CD4-positive, alpha-beta T cell treated with Interleukin-6 at 100 ng/mL for 8 hours (primary cell): ENCODE measurements around the gene DNAAF5.
"Not testable (repeated sequence)": the region's sequence is repeated elsewhere in the genome, so short reads cannot be mapped to it uniquely, and the experiment has no call there.

Experiments
- DNase-seq: peaks from one replicate; pipeline ENCODE4 v3.0.0-alpha.2; 2020; ENCODE audit warnings: mixed read lengths, low spot score

Gene DNAAF5

DNA sequence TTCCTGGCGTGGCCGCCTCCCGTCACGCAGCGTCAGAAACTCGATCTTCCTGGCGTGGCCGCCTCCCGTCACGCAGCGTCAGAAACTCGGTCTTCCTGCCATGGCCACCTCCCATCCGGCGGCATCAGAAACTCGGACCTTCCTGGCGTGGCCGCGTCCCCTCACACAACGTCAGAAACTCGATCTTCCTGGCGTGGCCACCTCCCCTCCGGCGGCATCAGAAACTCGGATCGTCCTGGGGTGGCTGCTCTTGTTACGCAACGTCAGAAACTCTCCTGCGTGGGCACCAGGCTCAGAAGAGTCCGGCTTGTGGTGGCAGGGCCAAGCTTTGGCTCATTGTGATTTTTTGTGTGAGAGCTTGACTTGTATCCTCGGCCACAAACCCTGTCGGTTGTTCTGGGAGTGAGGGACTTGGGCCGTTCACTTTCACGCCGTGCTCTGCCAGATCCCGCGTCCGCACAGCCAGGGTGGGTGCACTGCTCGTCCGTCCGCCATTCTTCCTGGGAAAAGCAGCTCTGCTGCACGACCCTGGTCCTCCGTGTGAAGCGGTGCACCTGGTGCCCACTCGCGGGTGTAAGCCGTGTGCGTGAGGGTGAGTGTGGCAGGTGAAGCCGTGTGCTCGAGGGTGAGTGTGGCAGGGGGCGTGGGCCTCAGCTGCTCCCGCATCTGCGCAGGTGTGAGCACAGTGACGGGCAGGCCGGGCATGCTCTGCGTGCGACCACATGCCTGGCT is 56.4 kb downstream of the DNAAF5 start:
- DNase-seq, result no peak

- DNase-seq, result no peak
Observed at GRCh38 chr7:783556-784490, 57.3 kb downstream of the DNAAF5 start.

DNA sequence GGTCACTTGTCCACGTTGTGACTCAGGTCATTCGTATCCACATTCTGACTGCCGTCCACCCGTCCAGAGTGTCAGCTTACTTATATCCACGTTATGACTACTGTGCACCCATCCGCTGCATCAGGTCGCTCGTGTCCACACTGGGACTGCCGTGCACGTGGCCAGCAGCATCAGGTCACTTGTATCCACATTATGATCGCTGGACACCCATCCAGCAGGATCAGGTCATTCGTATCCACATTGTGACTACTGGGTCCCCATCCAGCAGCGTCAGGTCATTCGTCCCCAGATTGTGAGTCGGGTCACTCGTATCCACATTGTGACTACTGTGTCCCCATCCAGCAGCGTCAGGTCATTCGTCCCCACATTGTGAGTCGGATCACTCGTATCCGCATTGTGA is 58.5 kb downstream of the DNAAF5 start:
- no peak for DNase-seq

GRCh38 chr7:785416-785815 is 58.9 kb downstream of the DNAAF5 start:
- no peak for DNase-seq

GRCh38 chr7:786472-787255 is 60.2 kb downstream of the DNAAF5 start:
- peak; percentile 57 for DNase-seq

DNA sequence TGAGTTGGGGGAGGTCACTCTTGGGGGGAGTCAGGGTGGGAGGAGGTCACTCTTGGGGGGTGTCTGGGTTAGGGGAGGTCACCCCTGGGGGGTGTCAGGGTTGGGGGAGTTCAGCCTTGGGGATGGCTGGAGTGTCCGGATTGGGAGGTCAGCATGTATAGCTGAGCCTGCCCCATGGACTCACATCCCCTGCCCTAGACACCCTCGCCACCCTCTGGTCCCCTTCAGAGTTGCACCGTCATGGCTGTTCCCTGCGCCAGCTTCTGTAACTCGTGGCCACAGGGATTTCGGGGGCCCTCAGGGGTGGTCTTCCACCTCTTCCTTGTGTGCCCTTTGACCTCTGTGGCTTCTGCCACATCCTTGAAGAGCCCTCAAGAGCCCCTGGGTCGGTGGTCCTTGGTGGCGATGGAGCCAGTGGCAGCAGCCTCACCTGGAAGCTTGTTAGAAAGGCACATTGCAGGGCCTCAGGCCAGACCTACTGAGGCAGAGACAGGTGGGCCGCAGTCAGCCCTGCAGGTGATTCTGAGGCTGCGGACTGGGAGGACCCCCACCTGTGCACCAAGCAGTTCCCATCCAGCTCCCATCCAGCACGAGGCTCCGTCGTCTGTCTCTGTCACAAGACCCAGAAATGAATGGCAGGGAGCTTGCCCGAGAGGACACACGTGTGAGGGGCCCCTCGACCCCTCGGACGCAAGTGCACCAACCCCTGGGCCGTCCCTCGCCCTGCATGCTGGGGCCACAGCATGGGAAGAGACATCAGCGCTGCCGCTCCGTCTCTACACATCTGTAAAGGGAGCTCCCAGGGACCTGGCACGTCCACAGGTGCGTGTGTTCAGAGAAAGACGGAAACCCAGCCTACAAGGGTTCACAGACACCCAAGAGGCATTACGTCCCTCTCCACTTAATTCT is 61.1 kb downstream of the DNAAF5 start:
- DNase-seq, result no peak

- no peak for DNase-seq
Observed at GRCh38 chr7:791519-791918, 65.0 kb downstream of the DNAAF5 start.

DNA sequence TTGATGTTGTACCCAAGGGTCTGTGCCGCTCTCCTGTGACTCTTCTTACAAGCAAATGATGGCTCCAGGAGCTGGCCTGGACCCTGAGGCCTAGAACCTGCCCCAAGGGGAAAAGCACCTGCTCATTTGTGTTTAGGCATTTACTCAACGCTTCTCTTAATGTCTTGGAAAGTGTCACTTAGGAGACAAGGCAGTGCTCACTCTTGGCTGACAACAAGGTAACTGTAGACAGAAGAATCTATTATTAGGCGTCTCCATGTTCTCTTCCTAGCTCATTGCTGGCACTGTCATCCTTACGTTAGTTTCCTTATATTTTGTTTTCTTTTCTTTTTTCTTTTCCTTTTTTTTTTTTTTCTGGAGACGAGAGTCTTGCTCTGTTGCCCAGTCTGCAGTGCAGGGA is 67.7 kb downstream of the DNAAF5 start:
- no peak for DNase-seq

- DNase-seq, result no peak
Observed at GRCh38 chr7:794671-795329, 68.3 kb downstream of the DNAAF5 start.

DNA sequence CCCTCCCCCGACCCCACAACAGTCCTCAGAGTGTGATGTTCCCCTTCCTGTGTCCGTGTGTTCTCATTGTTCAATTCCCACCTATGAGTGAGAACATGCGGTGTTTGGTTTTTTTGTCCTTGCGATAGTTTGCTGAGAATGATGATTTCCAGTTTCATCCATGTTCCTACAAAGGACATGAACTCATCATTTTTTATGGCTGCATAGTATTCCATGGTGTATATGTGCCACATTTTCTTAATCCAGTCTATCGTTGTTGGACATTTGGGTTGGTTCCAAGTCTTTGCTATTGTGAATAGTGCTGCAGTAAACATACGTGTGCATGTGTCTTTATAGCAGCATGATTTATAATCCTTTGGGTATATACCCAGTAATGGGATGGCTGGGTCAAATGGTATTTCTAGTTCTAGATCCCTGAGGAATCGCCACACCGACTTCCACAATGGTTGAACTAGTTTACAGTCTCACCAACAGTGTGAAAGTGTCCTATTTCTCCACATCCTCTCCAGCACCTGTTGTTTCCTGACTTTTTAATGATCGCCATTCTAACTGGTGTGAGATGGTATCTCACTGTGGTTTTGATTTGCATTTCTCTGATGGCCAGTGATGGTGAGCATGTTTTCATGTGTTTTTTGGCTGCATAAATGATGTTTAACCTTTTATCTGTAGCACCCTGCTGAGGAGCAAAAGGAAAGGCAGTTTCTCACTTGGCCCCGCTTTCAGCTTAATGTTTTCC is 70.1 kb downstream of the DNAAF5 start:
- DNase-seq, result not testable (repeated sequence)

GRCh38 chr7:798921-799470 is 72.5 kb downstream of the DNAAF5 start:
- no peak for DNase-seq

- no peak for DNase-seq
Observed at GRCh38 chr7:800692-801091, 74.2 kb downstream of the DNAAF5 start.

- not testable (repeated sequence) for DNase-seq
Observed at GRCh38 chr7:801351-801750, 74.9 kb downstream of the DNAAF5 start.

GRCh38 chr7:801940-802381 is 75.5 kb downstream of the DNAAF5 start:
- DNase-seq, result no peak

GRCh38 chr7:802500-803242 is 76.2 kb downstream of the DNAAF5 start:
- no peak for DNase-seq

DNA sequence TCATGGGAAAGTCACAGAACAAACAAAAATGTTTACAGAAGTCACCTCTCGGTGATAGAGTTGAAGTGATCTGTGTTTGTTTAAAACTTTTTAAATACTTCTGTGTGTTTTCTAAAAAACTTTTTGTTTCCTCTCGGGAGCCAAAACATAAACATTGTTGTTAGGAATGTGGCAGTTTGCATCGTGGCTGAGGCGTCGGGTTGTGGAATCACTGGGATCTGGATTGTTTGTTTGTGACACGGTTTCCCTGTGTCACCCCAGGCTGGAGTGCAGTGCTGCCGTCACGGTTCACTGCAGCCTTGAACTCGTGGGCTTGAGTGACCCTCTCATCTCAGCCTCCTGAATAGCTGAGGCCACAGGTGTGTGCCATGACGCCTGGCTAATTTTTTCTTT is 76.7 kb downstream of the DNAAF5 start:
- DNase-seq, result no peak

- DNase-seq, result not testable (repeated sequence)
Observed at GRCh38 chr7:803796-804195, 77.3 kb downstream of the DNAAF5 start.

DNA sequence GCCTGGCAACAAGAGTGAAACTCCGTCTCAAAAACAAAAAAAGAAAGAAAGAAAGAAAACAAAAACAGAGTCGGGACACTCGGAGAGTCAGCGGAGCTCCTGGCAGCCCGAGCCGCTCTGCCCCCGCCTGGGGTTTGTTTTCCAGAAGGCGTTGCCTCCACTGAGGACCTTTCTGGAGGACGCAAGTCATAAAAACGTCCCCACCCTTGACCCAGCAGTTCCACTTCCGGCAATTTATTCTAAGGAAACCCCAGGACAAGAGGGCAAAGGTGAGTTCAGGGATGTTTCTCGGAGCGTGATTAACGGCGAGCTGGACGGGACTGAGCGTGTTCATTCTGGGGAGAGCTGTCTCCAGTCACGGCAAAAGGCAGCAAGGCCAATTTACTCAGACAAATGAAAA is 78.8 kb downstream of the DNAAF5 start:
- no peak for DNase-seq
